DMS 273 treated with DMSO at 0.1 percent for 48 hours (cell line): ENCODE results near the gene CD300A.
"Not testable (repeated sequence)": the region's sequence is repeated elsewhere in the genome, so short reads cannot be mapped to it uniquely, and the experiment has no call there.

ENCODE experiments used
- DNase-seq: peaks from one replicate; lab custom pipeline; 2025; lab: John Stamatoyannopoulos, UW

The CD300A gene

DNA sequence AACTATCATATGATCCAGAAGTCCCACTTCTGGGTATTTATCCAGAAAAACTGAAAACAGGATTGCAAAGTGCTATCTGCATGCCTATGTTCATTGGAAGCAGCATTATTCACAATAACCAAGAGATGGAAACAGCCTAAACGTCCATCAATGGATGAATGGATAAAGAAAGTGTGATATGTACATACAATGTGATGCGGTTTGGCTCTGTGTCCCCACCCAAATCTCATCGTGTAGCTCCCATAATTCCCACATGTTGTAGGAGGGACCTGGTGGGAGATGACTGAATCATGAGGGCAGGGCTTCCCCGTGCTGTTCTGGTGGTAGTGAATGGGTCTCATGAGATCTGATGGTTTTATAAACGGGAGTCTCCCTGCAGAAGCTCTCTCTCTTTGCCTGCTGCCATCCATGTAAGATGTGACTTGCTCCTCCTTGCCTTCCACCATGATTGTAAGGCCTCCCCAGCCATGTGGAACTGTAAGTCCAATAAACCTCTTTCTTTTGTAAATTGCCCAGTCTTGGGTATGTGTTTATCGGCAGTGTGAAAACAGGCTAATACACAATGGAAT is 52.1 kb downstream of the CD300A start:
- not testable (repeated sequence) for DNase-seq

GRCh38 chr17:74520016-74520434 is 53.6 kb downstream of the CD300A start:
- DNase-seq = no peak

GRCh38 chr17:74520790-74521480 is 54.5 kb downstream of the CD300A start:
- no peak for DNase-seq

DNA sequence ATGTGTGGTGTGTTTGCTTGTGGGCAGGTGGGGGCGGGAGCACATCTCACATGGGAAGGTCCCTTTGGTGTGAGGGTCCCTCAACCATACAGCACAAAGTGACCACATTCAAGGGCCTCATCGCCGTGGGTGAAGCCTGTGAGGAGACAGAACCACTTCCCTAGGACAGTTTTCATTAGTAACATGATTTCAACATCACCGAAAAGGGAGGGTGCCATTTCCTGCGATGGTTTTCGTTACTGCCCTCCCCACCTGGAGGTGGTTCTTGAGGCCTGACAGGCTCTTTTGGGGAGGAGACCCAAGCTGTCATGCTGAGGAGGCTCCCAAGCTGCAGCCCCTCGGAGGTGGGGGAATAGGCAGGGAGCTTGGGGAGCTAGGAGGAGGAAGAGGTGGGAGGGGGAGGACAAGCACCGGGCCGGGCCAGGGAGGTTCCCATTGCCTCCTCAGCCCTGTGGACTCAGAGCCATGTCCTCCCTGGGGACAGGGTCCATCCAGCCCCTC is 55.3 kb downstream of the CD300A start:
- no peak for DNase-seq

DNA sequence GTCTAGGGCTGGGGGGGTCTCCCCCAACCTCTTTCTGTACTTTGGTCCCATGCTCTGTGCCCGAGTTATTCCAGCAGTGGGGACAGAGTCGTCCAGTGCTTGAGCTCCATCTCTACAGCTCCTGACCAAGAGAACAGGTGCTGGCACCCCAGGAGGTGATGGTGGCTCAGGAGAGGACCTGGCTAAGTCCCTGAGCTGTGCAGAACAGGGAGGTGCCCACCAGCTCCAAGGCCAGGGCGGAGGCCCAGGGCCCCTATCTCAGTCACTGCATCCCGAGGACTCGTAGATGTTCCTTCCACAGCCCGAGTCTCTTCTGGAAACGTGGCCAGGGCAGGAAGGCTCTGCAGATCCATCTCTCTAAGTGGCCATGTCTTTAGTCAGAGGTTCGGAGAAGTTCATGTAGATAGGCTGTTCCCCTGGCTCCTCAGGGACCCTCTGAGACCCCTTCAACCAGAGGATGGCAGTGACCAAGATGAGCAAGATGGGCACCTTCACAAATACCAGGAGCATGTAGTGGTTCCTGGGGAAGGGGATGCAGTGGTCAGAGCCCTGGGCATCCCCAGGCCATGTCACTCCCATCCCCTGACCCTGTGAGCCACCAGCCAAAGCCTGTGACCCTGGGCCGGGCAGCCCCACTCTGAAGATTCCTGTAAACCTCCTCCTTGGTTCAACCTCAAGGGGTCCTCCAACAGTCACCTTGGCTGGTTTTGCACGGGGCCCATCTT is 56.1 kb downstream of the CD300A start:
- no peak for DNase-seq

DNA sequence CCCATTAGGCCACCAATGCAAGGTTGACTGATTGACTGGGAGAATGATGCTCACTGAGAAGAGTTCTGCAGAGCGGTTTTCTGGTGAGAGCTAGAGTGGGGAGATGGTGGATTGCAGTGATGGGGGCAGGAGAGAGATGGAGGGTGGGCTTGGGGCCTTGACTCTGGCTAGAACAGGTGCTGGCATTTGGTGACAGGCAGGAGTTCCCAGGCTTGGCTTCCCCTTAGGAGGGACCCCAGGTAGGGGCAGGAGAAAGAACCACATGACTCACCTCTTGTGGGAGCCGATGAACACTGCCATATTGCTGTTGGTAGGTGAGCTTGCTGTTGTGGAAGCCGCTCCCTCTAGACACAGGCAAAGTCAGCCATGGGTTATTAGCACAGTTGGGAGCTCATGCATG is 56.9 kb downstream of the CD300A start:
- no peak for DNase-seq

- no peak for DNase-seq
These were observed 58.4 kb downstream of the CD300A start for GRCh38 chr17:74524653-74525464.

DNA sequence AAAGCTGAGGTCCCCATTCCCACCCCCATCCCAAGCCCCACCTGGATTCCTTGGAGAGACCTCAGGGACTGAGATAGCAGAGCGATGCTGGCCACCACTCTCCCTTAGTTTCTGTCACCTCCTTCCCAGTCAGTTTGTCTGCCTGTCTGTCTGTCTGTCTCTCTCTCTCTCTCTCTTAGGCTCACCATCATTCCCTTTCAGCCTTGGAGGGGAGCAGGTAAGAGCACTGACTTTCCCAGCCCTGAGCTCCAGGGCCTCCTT is 59.0 kb downstream of the CD300A start:
- no peak for DNase-seq

DNA sequence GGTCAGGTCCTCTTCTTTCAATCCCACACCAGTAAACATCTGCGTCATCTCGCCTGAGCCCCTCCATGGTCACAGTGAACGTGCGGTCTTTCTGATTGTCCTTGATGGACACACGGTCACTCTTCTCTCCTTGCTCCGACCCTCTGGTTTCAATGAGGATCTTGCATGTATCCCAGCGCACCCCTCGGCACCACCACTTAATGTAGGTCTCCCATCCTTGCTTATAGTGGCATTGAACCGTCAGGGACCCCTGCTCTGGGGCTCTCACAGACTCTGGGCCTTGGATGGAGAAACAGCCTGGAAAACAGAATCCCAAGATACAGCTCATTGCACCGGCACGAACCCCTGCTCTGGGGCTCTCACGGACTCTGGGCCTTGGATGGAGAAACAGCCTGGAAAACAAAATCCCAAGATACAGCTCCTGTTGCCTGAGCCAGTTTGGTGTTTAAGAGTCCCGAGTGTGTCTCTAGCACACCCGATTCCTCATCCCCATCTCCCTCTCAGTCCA is 59.4 kb downstream of the CD300A start:
- DNase-seq = no peak

DNA sequence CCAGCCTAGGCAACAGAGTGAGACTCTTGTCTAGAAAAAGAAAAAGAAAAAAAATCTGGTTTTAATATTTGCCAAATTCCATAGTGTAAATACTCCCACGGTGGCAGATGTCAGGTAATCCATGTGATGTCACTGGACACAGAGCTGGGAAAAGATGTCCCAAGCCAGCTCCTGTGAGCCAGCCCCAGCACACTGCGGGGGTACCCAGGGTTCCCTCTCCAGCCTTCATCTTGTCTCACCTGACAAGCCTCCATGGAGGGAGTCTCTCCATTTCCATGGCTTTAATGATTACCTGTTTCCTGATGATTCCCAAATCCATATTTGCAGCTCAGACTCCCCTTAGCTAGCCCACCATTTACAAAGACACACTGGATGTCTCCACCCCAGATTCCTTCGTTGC is 60.2 kb downstream of the CD300A start:
- DNase-seq = no peak

- DNase-seq = no peak
These were observed 60.6 kb downstream of the CD300A start for GRCh38 chr17:74527081-74527480.

DNA sequence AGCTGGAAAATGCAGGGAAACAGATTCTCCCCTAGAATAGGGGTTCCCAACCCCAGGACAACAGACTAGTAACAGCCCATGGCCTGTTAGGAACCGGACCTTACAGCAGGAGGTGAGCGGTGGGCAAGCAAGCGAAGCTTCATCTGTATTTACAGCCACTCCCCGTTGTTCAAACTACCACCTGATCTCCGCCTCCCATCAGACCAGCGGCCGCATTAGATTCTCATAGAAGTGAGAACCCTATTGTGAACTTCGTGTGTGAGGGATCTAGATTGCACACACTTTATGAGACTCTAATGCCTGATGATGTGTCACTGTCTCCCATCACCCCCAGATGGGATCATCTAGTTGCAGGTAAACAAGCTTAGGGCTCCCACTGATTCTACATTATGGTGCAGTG is 61.3 kb downstream of the CD300A start:
- DNase-seq = no peak

DNA sequence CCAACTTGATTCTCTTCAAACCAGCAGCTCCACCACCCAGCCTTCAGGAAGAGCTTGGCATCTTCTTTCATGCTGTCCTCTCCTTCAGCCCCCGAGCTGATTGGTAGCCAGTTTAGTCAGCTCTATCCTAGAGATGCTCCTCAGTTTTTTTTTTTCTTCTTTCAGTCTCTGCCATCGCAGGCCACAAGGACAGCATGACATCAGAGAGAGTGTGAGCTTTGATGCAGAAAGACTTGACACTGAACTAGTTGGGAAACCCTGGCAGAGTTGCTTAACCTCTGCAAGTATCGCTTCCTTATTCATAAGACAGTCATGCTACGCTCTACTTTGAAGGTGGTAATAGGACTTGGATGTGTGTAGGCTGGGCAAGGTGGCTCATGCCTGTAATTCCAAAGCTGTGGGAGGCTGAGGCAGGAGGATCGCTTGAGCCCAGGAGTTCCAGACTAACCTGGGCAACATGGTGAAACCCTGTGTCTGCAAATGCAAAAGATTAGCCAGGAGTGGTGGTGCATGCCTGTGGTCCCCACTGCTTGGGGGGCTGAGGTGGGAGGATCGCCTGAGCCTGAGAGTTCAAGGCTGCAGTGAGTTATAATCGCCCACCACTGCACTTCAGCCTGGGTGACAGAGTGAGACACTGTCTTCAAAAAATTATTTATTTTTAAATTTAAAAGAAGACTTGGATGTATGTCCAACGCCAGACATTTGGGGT is 62.2 kb downstream of the CD300A start:
- no peak for DNase-seq

DNA sequence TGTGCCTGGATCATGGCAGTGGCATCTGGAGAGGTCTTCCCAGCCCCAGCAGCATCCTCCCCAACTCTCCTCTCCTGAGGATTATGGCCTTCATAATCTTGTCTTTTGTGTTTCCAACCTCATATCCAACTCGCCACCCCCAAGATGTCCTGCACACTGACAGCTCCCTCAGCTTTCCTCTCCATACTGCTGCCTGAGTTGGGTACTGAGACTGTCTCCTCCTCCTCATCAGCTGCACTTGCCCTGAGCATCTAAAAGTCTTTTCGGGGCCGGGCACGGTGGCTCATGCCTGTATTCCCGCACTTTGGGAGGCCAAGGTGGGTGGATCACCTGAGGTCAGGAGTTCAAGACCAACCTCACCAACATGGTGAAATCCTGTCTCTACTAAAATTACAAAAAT is 62.8 kb downstream of the CD300A start:
- DNase-seq = no peak

- DNase-seq = no peak
These were observed 64.4 kb downstream of the CD300A start for GRCh38 chr17:74530831-74531150.

DNA sequence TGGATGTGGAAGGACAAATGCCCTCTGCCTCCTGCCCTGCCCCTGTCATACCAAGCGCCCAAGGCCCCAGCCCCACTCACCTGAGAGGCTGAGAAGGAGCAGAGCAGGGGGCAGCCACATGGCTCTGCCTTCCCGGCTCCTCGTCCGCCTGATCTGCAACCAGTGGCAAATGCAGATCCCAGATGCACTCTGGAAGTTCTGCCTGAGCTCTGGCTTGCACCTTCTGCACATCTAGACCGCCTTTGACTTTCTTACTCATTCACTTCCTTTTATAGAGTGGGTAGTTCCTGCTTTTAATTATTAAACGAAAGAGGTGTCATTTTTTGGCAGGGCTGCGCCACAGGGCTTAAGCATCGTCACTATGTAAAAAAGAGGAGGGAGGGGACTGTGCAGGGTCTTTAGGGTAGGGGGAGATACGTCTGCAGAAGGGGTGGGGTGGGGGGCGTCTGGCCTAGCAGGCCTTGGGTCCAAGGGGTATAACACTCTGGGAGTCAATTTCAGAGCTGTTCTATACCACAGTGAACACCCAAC is 64.9 kb downstream of the CD300A start, which contains the start of gene CD300LB:
TSS of gene CD300LB (minus strand) at position 245 of the 531 bp plus-strand sequence. CDS start at position 120, 125 bp downstream.
- DNase-seq = no peak

DNA sequence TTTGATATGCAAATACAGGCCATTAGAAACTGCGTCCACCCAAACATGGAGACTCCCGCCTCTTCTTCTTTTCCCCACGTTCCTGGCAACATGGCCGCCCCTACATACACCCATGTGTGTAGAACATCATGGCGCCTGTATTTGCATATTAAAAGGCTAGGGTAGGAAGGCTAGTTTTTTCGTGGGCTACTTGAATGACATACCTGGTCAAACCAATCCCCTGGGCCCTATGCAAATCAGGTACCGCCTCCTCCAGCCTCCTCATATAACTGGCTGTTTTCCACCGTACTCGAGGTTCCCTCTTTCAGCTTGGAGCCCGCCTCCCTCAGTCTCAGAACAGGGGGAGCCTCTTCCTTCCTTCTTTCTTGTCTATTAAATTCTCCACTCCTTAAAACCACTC is 65.7 kb downstream of the CD300A start:
- no peak for DNase-seq
